GM18951 (cell line): ENCODE measurements around the gene HOXA4.
A peak's percentile ranks its signal among the peaks of the same experiment; 100 is the strongest.

Source experiments
- POLR2A ChIP-seq: IDR thresholded peaks from 4 replicates; pipeline ENCODE4 v1.6.1; 2011; ENCODE audit warnings: mild to moderate bottlenecking; ENCODE audit not compliant: insufficient read length, insufficient read depth; ENCODE audit errors: extremely low read depth
- in situ Hi-C: fragments of 300-500 bp; cut with MboI; formaldehyde crosslinking; loops from one replicate; pipeline ENCODE4 v1.12.0; 2022; ENCODE audit warnings: low sequenced_read_pairs, mixed read lengths, inconsistent platforms; ENCODE audit not compliant: unreplicated experiment

HOXA4 gene

DNA sequence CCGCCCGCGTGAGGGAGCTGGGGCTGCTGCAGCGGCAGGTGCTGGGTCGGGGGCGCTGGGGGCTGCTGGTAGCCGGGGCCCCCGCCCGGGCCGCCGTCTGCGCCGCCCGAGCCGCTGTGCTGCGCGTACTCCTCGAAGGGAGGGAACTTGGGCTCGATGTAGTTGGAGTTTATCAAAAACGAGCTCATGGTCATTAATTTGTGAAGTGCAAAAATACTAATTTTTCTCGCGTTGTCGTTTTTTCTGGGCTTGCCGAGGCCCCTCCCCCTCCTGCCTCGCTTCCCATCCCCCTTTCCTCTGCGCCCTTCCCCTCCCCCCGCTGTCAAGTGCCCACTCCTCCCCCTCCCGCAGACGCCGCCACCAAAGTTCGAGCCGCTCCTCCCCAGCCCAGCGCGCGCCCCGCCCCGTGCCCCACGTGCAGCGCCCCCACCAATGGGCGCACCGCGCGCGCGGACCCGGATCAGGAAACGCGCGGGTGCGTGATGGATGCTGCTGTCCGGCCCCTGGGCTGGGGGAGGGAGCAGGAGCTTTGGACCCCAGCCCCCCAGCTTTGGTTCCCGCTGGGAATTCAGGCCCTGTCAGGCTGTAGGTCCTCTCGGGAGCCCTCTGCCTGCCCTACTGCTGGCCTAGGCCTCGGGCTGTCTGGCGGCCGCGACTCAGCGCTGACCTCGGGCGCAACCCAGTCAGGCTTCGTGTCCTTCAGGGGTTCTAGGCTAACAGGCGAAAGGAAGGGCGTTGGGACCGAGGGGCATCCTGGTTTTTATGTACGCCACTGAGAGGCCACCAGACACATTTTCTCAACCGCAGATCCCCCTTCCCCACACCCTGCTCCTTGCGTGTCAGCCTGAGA lies at the start of gene HOXA4:
Gene HOXA4 (minus strand): TSS at position 218 of the 850 bp plus-strand sequence. CDS start 24 bp downstream, at position 194.
- in situ Hi-C loops, result no loop called here
- TF ChIP-seq POLR2A, result peak; percentile 43

DNA sequence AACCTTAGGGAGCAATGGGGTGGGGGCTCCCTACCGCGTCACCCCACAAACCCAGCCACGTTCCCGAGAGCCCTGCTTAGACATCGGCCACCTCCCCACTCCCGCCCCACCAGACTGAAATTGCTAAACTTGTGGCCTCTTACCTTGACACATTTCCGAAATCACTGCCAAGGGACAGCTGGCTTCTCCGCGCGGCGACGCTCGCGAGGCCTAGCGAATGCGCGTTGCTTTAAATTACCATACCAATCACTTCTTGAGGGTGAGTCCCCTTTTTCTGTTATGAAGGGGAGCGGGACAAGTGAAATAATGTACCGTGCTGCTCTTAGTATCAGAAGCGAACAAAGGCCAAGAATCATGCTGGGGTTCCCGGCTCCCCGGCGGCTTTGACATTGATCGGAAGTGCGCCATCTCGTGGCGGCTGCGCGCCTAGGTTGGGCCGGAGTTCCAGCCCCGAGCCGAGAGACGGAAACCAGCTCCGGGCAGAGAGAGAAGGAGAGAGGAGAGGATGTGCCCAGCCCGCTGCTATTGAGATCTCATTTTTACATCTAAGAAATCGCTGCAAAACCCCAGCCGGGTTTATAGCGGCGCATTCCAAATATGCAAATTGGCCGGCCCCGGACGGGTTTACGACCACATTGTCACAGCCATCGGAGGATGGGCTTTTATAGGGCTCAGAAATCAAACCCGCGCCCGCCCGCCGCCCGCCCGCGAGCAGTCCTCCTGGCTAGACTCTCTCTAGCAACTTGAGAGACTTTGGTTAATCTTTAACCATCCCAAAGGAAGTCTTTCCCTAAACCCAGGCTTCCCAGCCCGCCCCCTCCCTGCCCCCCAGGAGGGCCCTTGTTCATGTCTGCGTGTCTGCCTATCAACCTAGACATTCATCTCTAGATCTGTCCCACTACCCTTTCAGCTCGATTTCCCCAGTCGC lies 49.2 kb upstream of the HOXA4 start:
- in situ Hi-C loops, result loop anchor here (10.0 kb wide), 1 partner anchor 1325 kb away; no protein-coding TSS in a partner anchor
- TF ChIP-seq POLR2A, result no peak

DNA sequence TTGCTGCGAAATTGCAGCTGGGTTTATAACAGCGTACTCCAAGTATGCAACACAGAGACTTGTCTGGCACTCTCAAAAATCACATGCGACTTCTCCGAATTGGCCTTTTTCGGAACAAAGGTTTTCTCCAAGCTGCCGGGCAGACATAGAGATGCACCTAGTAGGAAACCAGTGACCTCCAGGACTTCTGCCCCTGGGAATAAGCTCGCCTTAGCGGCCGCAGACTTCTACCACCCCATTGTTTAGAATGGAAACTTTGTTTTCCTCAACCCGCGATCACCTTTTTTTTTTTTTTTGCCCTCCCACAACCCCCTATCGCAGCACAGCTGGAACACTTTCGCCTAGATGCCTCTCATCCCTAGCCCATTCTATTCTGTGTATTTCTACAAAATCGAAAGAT lies 48.5 kb upstream of the HOXA4 start:
- TF ChIP-seq POLR2A, result no peak
- in situ Hi-C loops, result loop anchor here (10.0 kb wide), 1 partner anchor 1324 kb away; no protein-coding TSS in a partner anchor

GRCh38 chr7:27178366-27178765 lies 47.8 kb upstream of the HOXA4 start:
- TF ChIP-seq POLR2A, result no peak
- in situ Hi-C loops, result loop anchor here (10.0 kb wide), 1 partner anchor 1324 kb away; no protein-coding TSS in a partner anchor

- TF ChIP-seq POLR2A, result no peak
- in situ Hi-C loops, result loop anchor here (10.0 kb wide), 1 partner anchor 1323 kb away; no protein-coding TSS in a partner anchor
These were observed 47.3 kb upstream of the HOXA4 start for GRCh38 chr7:27177795-27178320.

- TF ChIP-seq POLR2A, result no peak
- in situ Hi-C loops, result loop anchor here (10.0 kb wide), 1 partner anchor 1322 kb away; no protein-coding TSS in a partner anchor
These were observed 46.6 kb upstream of the HOXA4 start for GRCh38 chr7:27176962-27177794.

GRCh38 chr7:27176524-27176845 lies 45.9 kb upstream of the HOXA4 start:
- in situ Hi-C loops, result loop anchor here (10.0 kb wide), 1 partner anchor 1322 kb away; no protein-coding TSS in a partner anchor
- no peak for TF ChIP-seq POLR2A

- in situ Hi-C loops, result loop anchor here (10.0 kb wide), 1 partner anchor 1321 kb away; no protein-coding TSS in a partner anchor
- TF ChIP-seq POLR2A, result no peak
These were observed 45.3 kb upstream of the HOXA4 start for GRCh38 chr7:27175626-27176523.

DNA sequence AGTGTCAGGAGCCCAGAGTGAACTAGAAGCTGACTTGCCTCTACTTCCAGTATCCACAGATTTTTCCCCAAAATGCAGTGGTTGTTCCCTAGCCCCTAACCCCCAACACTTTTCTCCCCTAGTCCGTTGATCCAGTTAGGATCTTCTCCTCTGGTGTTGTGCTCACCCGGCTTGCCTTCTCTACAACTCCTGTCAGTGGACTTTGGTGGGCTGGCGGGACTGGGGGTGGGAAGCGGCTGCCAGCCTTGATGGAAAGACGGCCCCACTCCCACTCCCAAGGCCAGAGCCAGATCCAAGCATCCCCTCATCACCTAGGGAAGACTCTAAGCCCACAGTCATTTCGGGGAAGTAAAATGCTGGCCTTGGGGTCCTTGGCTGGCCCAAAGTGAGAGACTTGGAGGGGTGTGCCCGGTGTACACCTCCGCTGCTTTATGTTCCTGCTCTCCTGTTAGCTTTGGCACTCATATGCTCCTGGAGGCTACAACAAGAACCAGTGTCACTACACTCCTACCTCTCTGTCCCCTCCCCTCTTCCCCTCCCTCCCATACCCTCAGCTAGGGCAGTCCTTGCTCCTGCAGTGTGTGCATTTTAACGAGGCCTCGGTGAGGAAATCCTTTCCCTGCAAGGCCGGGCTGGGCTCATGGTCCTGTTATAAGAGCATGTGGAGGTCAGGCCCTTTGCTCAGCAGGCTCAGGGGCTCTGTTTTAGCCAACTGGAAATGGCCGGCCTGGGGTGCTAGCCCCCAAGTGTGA lies 44.5 kb upstream of the HOXA4 start:
- no peak for TF ChIP-seq POLR2A
- in situ Hi-C loops, result loop anchor here (10.0 kb wide), 1 partner anchor 1320 kb away; no protein-coding TSS in a partner anchor
